ENCODE measurements around the gene BBIP1.

DNA sequence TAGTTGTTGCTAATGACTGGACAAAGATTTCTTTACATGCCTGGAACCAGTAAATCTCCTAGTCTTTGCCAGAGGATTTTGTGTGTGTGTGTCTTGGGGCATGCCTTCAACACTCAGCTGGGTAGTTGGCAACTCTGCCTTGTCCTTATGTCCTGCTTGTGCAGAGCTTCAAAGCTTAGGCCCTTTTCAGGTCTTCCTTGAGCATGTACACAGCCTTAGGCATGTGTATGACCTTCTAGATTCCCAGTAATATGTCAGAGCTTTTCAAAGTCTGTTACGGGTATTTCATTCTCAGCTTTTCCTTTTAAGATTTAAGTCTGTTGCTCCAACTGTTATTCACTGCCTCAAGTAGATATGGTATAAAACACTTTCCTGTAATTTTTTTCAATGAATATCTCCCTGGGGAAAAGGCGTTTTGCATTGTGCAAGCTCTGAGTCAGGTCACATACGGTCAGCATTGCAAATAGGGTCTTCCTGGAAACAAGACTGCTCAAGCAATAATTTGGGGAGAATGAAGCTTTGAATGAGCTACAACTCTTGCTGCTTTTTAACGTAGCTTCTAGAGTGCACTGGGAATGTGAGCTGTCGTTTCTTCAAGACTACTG lies 25.9 kb upstream of the BBIP1 start:
- TF ChIP-seq, protein P1, sequence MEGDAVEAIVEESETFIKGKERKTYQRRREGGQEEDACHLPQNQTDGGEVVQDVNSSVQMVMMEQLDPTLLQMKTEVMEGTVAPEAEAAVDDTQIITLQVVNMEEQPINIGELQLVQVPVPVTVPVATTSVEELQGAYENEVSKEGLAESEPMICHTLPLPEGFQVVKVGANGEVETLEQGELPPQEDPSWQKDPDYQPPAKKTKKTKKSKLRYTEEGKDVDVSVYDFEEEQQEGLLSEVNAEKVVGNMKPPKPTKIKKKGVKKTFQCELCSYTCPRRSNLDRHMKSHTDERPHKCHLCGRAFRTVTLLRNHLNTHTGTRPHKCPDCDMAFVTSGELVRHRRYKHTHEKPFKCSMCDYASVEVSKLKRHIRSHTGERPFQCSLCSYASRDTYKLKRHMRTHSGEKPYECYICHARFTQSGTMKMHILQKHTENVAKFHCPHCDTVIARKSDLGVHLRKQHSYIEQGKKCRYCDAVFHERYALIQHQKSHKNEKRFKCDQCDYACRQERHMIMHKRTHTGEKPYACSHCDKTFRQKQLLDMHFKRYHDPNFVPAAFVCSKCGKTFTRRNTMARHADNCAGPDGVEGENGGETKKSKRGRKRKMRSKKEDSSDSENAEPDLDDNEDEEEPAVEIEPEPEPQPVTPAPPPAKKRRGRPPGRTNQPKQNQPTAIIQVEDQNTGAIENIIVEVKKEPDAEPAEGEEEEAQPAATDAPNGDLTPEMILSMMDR (IDR thresholded peaks at IDR 0.05; ENCODE audit: borderline replicate concordance, extremely low read depth, low read length, poor library complexity, severe bottlenecking) = no peak
- no peak for TF ChIP-seq EZH2 (IDR thresholded peaks at IDR 0.05; ENCODE audit: borderline replicate concordance, low read depth, low read length, severe bottlenecking)

Data from DND-41 (cell line).